ENCODE data around the gene SYT9. TPM values are rescaled to one million over a fixed set of nuclear protein-coding genes. Genes with fewer than 3 reads are reported as not detected.

Gene SYT9
- total RNA-seq, 2 donors from 2014 or later = 0.05 to 0.07 TPM

- Histone ChIP-seq H3K36me3 (no peaks in the 10 kb centered on the region), H3K27me3 (no peaks in the 10 kb centered on the region), H3K9me3 (no peaks in the 10 kb centered on the region), H3K4me3 (no peak overlapping the region), H3K4me1 (no peaks in the 10 kb centered on the region), H3K9ac (ENCODE audit: low read depth in 2 of 2, low read length in 2 of 2) (no peak overlapping the region), H3K27ac (no peak overlapping the region)
- DNase-seq = no peak
- intact Hi-C loops (cut with DNase I) = no loop called here
- TF ChIP-seq CTCF (IDR thresholded peaks at IDR 0.05) = no peak
Observed at GRCh38 chr11:7299393-7299792, 47.7 kb downstream of the SYT9 start.

- DNase-seq = no peak
- Histone ChIP-seq H3K9ac (ENCODE audit: low read depth in 2 of 2, low read length in 2 of 2) (no peak overlapping the region), H3K4me3 (no peak overlapping the region), H3K27ac (no peak overlapping the region), H3K36me3 (no peaks in the 10 kb centered on the region), H3K9me3 (no peaks in the 10 kb centered on the region), H3K4me1 (no peaks in the 10 kb centered on the region), H3K27me3 (no peaks in the 10 kb centered on the region)
- intact Hi-C loops (cut with DNase I) = no loop called here
- no peak for TF ChIP-seq CTCF (IDR thresholded peaks at IDR 0.05)
Observed at GRCh38 chr11:7300281-7300680, 48.6 kb downstream of the SYT9 start.

GRCh38 chr11:7303146-7303545 lies 51.4 kb downstream of the SYT9 start:
- Histone ChIP-seq H3K27ac (no peak overlapping the region), H3K4me1 (no peaks in the 10 kb centered on the region), H3K9ac (ENCODE audit: low read depth in 2 of 2, low read length in 2 of 2) (no peak overlapping the region), H3K9me3 (no peaks in the 10 kb centered on the region), H3K4me3 (no peak overlapping the region), H3K27me3 (no peaks in the 10 kb centered on the region), H3K36me3 (no peaks in the 10 kb centered on the region)
- intact Hi-C loops (cut with DNase I) = no loop called here
- no peak for DNase-seq
- no peak for TF ChIP-seq CTCF (IDR thresholded peaks at IDR 0.05)

GRCh38 chr11:7306900-7307299 lies 55.2 kb downstream of the SYT9 start:
- Histone ChIP-seq H3K36me3 (no peaks in the 10 kb centered on the region), H3K27me3 (no peaks in the 10 kb centered on the region), H3K27ac (no peak overlapping the region), H3K9me3 (no peaks in the 10 kb centered on the region), H3K4me1 (no peaks in the 10 kb centered on the region), H3K4me3 (no peak overlapping the region), H3K9ac (ENCODE audit: low read depth in 2 of 2, low read length in 2 of 2) (no peak overlapping the region)
- no peak for DNase-seq
- intact Hi-C loops (cut with DNase I) = no loop called here
- TF ChIP-seq CTCF (IDR thresholded peaks at IDR 0.05) = no peak

- no peak for TF ChIP-seq CTCF (IDR thresholded peaks at IDR 0.05)
- no peaks in the 10 kb centered on the region for H3K4me1 ChIP-seq
- H3K9me3 ChIP-seq = no peaks in the 10 kb centered on the region
- no peaks in the 10 kb centered on the region for H3K27me3 ChIP-seq
- intact Hi-C loops (cut with DNase I) = no loop called here
- no peak for DNase-seq
- H3K9ac ChIP-seq (ENCODE audit: low read depth in 2 of 2, low read length in 2 of 2) = no peak overlapping the region
- no peak overlapping the region for H3K27ac ChIP-seq
- H3K36me3 ChIP-seq = no peaks in the 10 kb centered on the region
- no peak overlapping the region for H3K4me3 ChIP-seq
Observed at GRCh38 chr11:7307836-7308235, 56.1 kb downstream of the SYT9 start.

GRCh38 chr11:7311903-7312302 lies 60.2 kb downstream of the SYT9 start:
- Histone ChIP-seq H3K27me3 (no peaks in the 10 kb centered on the region), H3K9me3 (no peaks in the 10 kb centered on the region), H3K9ac (ENCODE audit: low read depth in 2 of 2, low read length in 2 of 2) (no peak overlapping the region), H3K4me1 (no peaks in the 10 kb centered on the region), H3K36me3 (no peaks in the 10 kb centered on the region), H3K27ac (no peak overlapping the region), H3K4me3 (no peak overlapping the region)
- no peak for TF ChIP-seq CTCF (IDR thresholded peaks at IDR 0.05)
- DNase-seq = no peak
- intact Hi-C loops (cut with DNase I) = no loop called here

Data from colonic mucosa (tissue), 4 donors.